H1 (cell line): ENCODE data around the gene TXLNG. TPM values are rescaled to one million over a fixed set of nuclear protein-coding genes. Genes with fewer than 3 reads are reported as not detected.

Experiments
- CTCF ChIA-PET: fragments of 300-600 bp; sonication (Branson Sonifier 250); formaldehyde crosslinking; loops from one replicate; lab custom pipeline; 2021; ENCODE audit not compliant: partially characterized antibody; lab: Charles Lee
- POLR2A ChIA-PET: fragments of 300-600 bp; sonication (Branson Sonifier 250); formaldehyde crosslinking; loops from one replicate; lab custom pipeline; 2021; ENCODE audit warnings: inconsistent platforms; ENCODE audit not compliant: partially characterized antibody; lab: Charles Lee
- DNase-seq, 2 experiments: peaks; one replicate each; pipeline versions ENCODE4 v3.0.0 to v3.0.0-alpha.2; 2010 to 2022; ENCODE audit warnings: low spot score in 2 of 2, low read depth in 1 of 2, mixed read lengths in 1 of 2
- FAIRE-seq: peaks from 2 replicates; lab custom pipeline; 2011; peaks lifted over from hg19 to GRCh38; lab: Jason Lieb, UNC
- H2AFZ ChIP-seq: 2 replicates; pipeline ENCODE4 v1.8.1; 2012; ENCODE audit warnings: low read length, inconsistent platforms
- H2AK5ac ChIP-seq: 2 replicates; pipeline ENCODE4 v1.6.1; 2013; ENCODE audit warnings: low read depth, low read length
- H2BK120ac ChIP-seq: replicated peaks from 2 replicates; pipeline ENCODE3; 2013; ENCODE audit warnings: low read depth, low read length, inconsistent platforms
- H2BK12ac ChIP-seq: 2 replicates; pipeline ENCODE4 v1.6.1; 2013; ENCODE audit warnings: low read depth, low read length
- H2BK15ac ChIP-seq: 2 replicates; pipeline ENCODE4 v1.6.1; 2013; ENCODE audit warnings: low read length
- H2BK20ac ChIP-seq: 2 replicates; pipeline ENCODE4 v1.6.1; 2013; ENCODE audit warnings: low read length
- H2BK5ac ChIP-seq: 2 replicates; pipeline ENCODE4 v1.6.1; 2013; ENCODE audit warnings: low read depth, low read length
- H3K14ac ChIP-seq: 2 replicates; pipeline ENCODE4 v1.6.1; 2013; ENCODE audit warnings: inconsistent platforms; ENCODE audit not compliant: insufficient read length
- H3K18ac ChIP-seq: 2 replicates; pipeline ENCODE4 v1.6.1; 2013; ENCODE audit warnings: low read length; ENCODE audit errors: extremely low read depth
- H3K23ac ChIP-seq: 2 replicates; pipeline ENCODE4 v1.6.1; 2013; ENCODE audit warnings: inconsistent platforms; ENCODE audit not compliant: insufficient read length
- H3K23me2 ChIP-seq: 2 replicates; pipeline ENCODE4 v1.6.1; 2013; ENCODE audit warnings: low read depth, low read length
- H3K27ac ChIP-seq: 2 replicates; pipeline ENCODE4 v1.6.1; 2011; ENCODE audit warnings: low read depth, low read length, inconsistent platforms
- H3K27me3 ChIP-seq, 4 experiments: replicated peaks in 1 of 4; 1 replicate in 1 of 4; 2 replicates in 3 of 4; pipeline versions ENCODE4 v1.6.1 to v1.8.1; 2011 to 2013; ENCODE audit warnings: low read length in 3 of 4, mild to moderate bottlenecking in 3 of 4, inconsistent platforms in 2 of 4, mixed read lengths in 2 of 4, moderate library complexity in 1 of 4; ENCODE audit not compliant: control insufficient read depth in 3 of 4, insufficient read depth in 3 of 4; ENCODE audit errors: extremely low read depth in 1 of 4
- H3K36me3 ChIP-seq, 4 experiments: 2 replicates each; pipeline versions ENCODE4 v1.6.1 to v1.8.1; 2011 to 2013; ENCODE audit warnings: mild to moderate bottlenecking in 4 of 4, low read length in 3 of 4, moderate library complexity in 2 of 4, control low read depth in 1 of 4, inconsistent platforms in 1 of 4; ENCODE audit not compliant: insufficient read depth in 4 of 4, control insufficient read depth in 2 of 4
- H3K4ac ChIP-seq: replicated peaks from 2 replicates; pipeline ENCODE3; 2013; ENCODE audit warnings: low read length, low read depth, mixed read lengths, inconsistent platforms; ENCODE audit not compliant: insufficient read length
- H3K4me1 ChIP-seq, 4 experiments: replicated peaks in 1 of 4; 1 replicate in 1 of 4; 2 replicates in 3 of 4; pipeline versions ENCODE4 v1.6.1 to v1.8.1; 2011 to 2013; ENCODE audit warnings: low read length in 3 of 4, inconsistent platforms in 2 of 4, mixed read lengths in 1 of 4; ENCODE audit not compliant: insufficient read depth in 4 of 4, control insufficient read depth in 3 of 4
- H3K4me2 ChIP-seq, 2 experiments: 2 replicates each; pipeline versions ENCODE4 v1.6.1 to v1.8.1; 2011 to 2013; ENCODE audit warnings: low read depth in 2 of 2, low read length in 2 of 2, control low read depth in 1 of 2, inconsistent platforms in 1 of 2, mild to moderate bottlenecking in 1 of 2; ENCODE audit not compliant: insufficient read depth in 1 of 2
- H3K4me3 ChIP-seq, 4 experiments: fragments of 200-600, 300-600 bp in 1 of 4; sonication (generic), shearing (Covaris generic), sonication (Bioruptor Twin) in 1 of 4; 2 replicates each; pipeline versions ENCODE4 v1.5.1 to v1.8.1; 2011 to 2016; ENCODE audit warnings: low read length in 4 of 4, low read depth in 3 of 4, control low read depth in 2 of 4, inconsistent platforms in 2 of 4, mild to moderate bottlenecking in 2 of 4, mixed read lengths in 1 of 4, moderate library complexity in 1 of 4; ENCODE audit not compliant: insufficient read depth in 2 of 4; ENCODE audit errors: extremely low read depth in 1 of 4
- H3K56ac ChIP-seq: replicated peaks from 2 replicates; pipeline ENCODE3; 2013; ENCODE audit warnings: low read depth, mild to moderate bottlenecking, mixed read lengths, low read length, inconsistent platforms; ENCODE audit not compliant: insufficient read length
- H3K79me1 ChIP-seq: 2 replicates; pipeline ENCODE4 v1.6.1; 2013; ENCODE audit warnings: low read depth, low read length, control low read depth
- H3K79me2 ChIP-seq, 2 experiments: 2 replicates each; pipeline versions ENCODE4 v1.6.1 to v1.8.1; 2012 to 2013; ENCODE audit warnings: low read length in 2 of 2, mild to moderate bottlenecking in 2 of 2, inconsistent platforms in 1 of 2; ENCODE audit not compliant: insufficient read depth in 2 of 2, control insufficient read depth in 1 of 2
- H3K9ac ChIP-seq, 4 experiments: replicated peaks in 1 of 4; 1 replicate in 1 of 4; 2 replicates in 3 of 4; pipeline versions ENCODE4 v1.6.1 to v1.8.1; 2011 to 2013; ENCODE audit warnings: low read depth in 3 of 4, low read length in 3 of 4, control low read depth in 2 of 4, mild to moderate bottlenecking in 2 of 4, moderate library complexity in 2 of 4, inconsistent platforms in 1 of 4; ENCODE audit errors: extremely low read depth in 1 of 4
- H3K9me3 ChIP-seq, 2 experiments: 2 replicates each; pipeline versions ENCODE4 v1.6.1 to v1.8.1; 2012 to 2013; ENCODE audit warnings: mild to moderate bottlenecking in 2 of 2, moderate library complexity in 2 of 2, control low read depth in 1 of 2, inconsistent platforms in 1 of 2, low read depth in 1 of 2, low read length in 1 of 2, mixed read lengths in 1 of 2; ENCODE audit not compliant: insufficient read depth in 2 of 2
- H4K20me1 ChIP-seq, 2 experiments: replicated peaks in 1 of 2; 2 replicates each; pipeline versions ENCODE3 to v1.8.1; 2011 to 2013; ENCODE audit warnings: inconsistent platforms in 2 of 2, low read length in 2 of 2, mild to moderate bottlenecking in 1 of 2; ENCODE audit not compliant: insufficient read depth in 2 of 2, control insufficient read depth in 1 of 2
- H4K5ac ChIP-seq: 2 replicates; pipeline ENCODE4 v1.6.1; 2013; ENCODE audit warnings: low read length, low read depth, mixed read lengths, inconsistent platforms; ENCODE audit not compliant: insufficient read length
- H4K8ac ChIP-seq: 2 replicates; pipeline ENCODE4 v1.8.0; 2013; ENCODE audit warnings: mild to moderate bottlenecking, moderate library complexity, low read length, inconsistent platforms; ENCODE audit not compliant: insufficient read depth; ENCODE audit errors: extremely low read depth
- H4K91ac ChIP-seq: replicated peaks from 2 replicates; pipeline ENCODE3; 2013; ENCODE audit warnings: low read length, mixed read lengths, inconsistent platforms; ENCODE audit not compliant: insufficient read length
- CREB1 ChIP-seq: IDR thresholded peaks from 2 replicates; pipeline ENCODE4 v1.6.1; 2012; ENCODE audit warnings: inconsistent platforms
- RAD21 ChIP-seq, 2 experiments: IDR thresholded peaks in 1 of 2; conservative IDR thresholded peaks in 1 of 2; 2 replicates each; pipeline ENCODE4 v1.6.1; 2011; ENCODE audit warnings: low read depth in 2 of 2, low read length in 2 of 2, improper control_type of control experiment in 1 of 2, inconsistent platforms in 1 of 2, mild to moderate bottlenecking in 1 of 2, moderate library complexity in 1 of 2
- whole genome bisulfite sequencing, 2 experiments: shearing (Covaris generic) in 1 of 2; methylation state at CpG; one replicate each; pipeline versions ENCODE4 v1.1.6 to v1.1.7; 2013 to 2015; ENCODE audit warnings: low lambda C conversion rate in 2 of 2, mixed read lengths in 2 of 2, inconsistent platforms in 1 of 2, low coverage in 1 of 2, missing lambda C conversion rate in 1 of 2; ENCODE audit not compliant: insufficient replicate concordance in 2 of 2, insufficient coverage in 1 of 2, insufficient read length in 1 of 2; ENCODE audit errors: extremely low coverage in 1 of 2, missing lambda C conversion rate in 1 of 2; 5-methylcytosine and 5-hydroxymethylcytosine counted together
- polyA plus RNA-seq, 7 experiments: library from polyadenylated mRNA; depleted of rRNA in 3 of 7; stranded (reverse) in 5 of 7; unstranded in 2 of 7; fragments of >200 nt in 5 of 7; fragments of 200-250 nt in 2 of 7; gene quantifications; 1 replicate in 5 of 7; 2 replicates in 1 of 7; 4 replicates in 1 of 7; pipeline versions ENCODE4 v1.2.1 to v1.2.3, GENCODE V29; 2011 to 2013; ENCODE audit warnings: missing spikeins in 2 of 7, mixed read lengths in 2 of 7
- total RNA-seq: library from RNA; stranded (reverse); fragmentation: NEBNext Ultra II Directional; extraction: Animal tissue kit (Norgen Biotek cat#: 25700); gene quantifications from 2 replicates; pipeline ENCODE4 v1.2.1, GENCODE V29; 2021

TXLNG gene
- total and polyA plus RNA-seq, 2 of the 8 experiments (the other 6 are each of a cell fraction or from before 2014, with no cell fraction given): 32.9 to 42.9 TPM

- H3K18ac ChIP-seq: no peak overlapping the region
- no peaks in the 10 kb centered on the region for H3K79me2 ChIP-seq
- CTCF ChIA-PET: interaction anchor here (1.1 kb wide), 1 partner anchor 64 kb away, joined by 4 read pairs; no protein-coding TSS in a partner anchor
- 0 out of 4 replicates have a peak, but pooled peaks of 1 of the 2 experiments have one; percentile 7 for TF ChIP-seq RAD21 (IDR thresholded peaks at IDR 0.05 in 1 of 2, conservative IDR thresholded peaks at IDR 0.05 in 1 of 2; ENCODE audit: low read depth in 2 of 2, low read length in 2 of 2)
- TF ChIP-seq CREB1: no peak
- DNase-seq (no peak), FAIRE-seq (peak; percentile 62)
- no peak overlapping the region for H3K4me3 ChIP-seq
- no peaks in the 10 kb centered on the region for H3K4me1 ChIP-seq
- H2BK5ac ChIP-seq: no peak overlapping the region
- no peak overlapping the region for H3K4me2 ChIP-seq
- no peaks in the 10 kb centered on the region for H3K23me2 ChIP-seq
- no peak overlapping the region for H3K27ac ChIP-seq
- no peaks in the 10 kb centered on the region for H3K79me1 ChIP-seq
- H3K4ac ChIP-seq: no peak overlapping the region
- H2AFZ ChIP-seq: no peak overlapping the region
- H3K27me3 ChIP-seq: no peaks in the 10 kb centered on the region
- no peak overlapping the region for H2BK15ac ChIP-seq
- H4K5ac ChIP-seq: no peak overlapping the region
- POLR2A ChIA-PET: no interaction called here
- no peak overlapping the region for H2AK5ac ChIP-seq
- no peak overlapping the region for H3K23ac ChIP-seq
- 92% methylated on average over 6 of the region's 12 CpGs; no CpG with 5 or more reads in 1 of the 2 experiments for whole genome bisulfite sequencing, 2 experiments
- no peak overlapping the region for H4K8ac ChIP-seq
- H2BK20ac ChIP-seq: no peak overlapping the region
- H3K56ac ChIP-seq: no peak overlapping the region
- no peak overlapping the region for H2BK120ac ChIP-seq
- no peaks in the 10 kb centered on the region for H3K9me3 ChIP-seq
- H3K9ac ChIP-seq: no peak overlapping the region
- no peak overlapping the region for H2BK12ac ChIP-seq
- H3K36me3 ChIP-seq: peaks cover 10 to 42% (median 27%) of the 10 kb centered on the region in 4 experiments; a peak in 6 of 8 replicates
- H4K91ac ChIP-seq: no peak overlapping the region
- H3K14ac ChIP-seq: no peak overlapping the region
- peaks cover 0 to 2% of the 10 kb centered on the region in 2 experiments for H4K20me1 ChIP-seq
These were observed 42.5 kb upstream of the TXLNG start for GRCh38 chrX:16743604-16744325.
